HepG2 (cell line): ENCODE data around the gene WDR20. TPM values are rescaled to one million over a fixed set of nuclear protein-coding genes. Genes with fewer than 3 reads are reported as not detected.

Experiments used
- AHDC1 ChIP-seq: sonication (generic); formaldehyde crosslinking; IDR thresholded peaks from 2 replicates; pipeline ENCODE4 v1.5.1; 2020; ENCODE audit warnings: mild to moderate bottlenecking, missing genetic modification reagents, borderline replicate concordance
- CC2D1A ChIP-seq: sonication (generic); formaldehyde crosslinking; IDR thresholded peaks from 2 replicates; pipeline ENCODE4 v1.8.1; 2023; ENCODE audit warnings: mild to moderate bottlenecking, missing genetic modification reagents
- GATAD1 ChIP-seq: IDR thresholded peaks from 2 replicates; pipeline ENCODE4 v1.6.1; 2016; ENCODE audit warnings: missing genetic modification reagents, missing compliant biosample characterization
- GLI4 ChIP-seq: sonication (generic); formaldehyde crosslinking; IDR thresholded peaks from 2 replicates; pipeline ENCODE4 v1.5.1; 2020; ENCODE audit warnings: missing genetic modification reagents, mild to moderate bottlenecking, moderate library complexity, borderline replicate concordance
- HNRNPLL ChIP-seq: fragments of 200-400 bp; formaldehyde crosslinking; IDR thresholded peaks from 2 replicates; pipeline ENCODE4 v1.6.1; 2017; ENCODE audit warnings: mild to moderate bottlenecking, low read depth, low read length; ENCODE audit not compliant: poor library complexity, severe bottlenecking
- IKZF1 ChIP-seq: fragments of 450-650 bp; IDR thresholded peaks from 2 replicates; pipeline ENCODE4 v1.7.1; 2016
- JDP2 ChIP-seq: sonication (generic); formaldehyde crosslinking; IDR thresholded peaks from 2 replicates; pipeline ENCODE4 v1.8.1; 2022; ENCODE audit warnings: missing genetic modification reagents, borderline replicate concordance
- KDM5B ChIP-seq: sonication (generic); formaldehyde crosslinking; IDR thresholded peaks from 2 replicates; pipeline ENCODE4 v1.4.0; 2020; ENCODE audit warnings: missing genetic modification reagents, mild to moderate bottlenecking, borderline replicate concordance
- LRRFIP1 ChIP-seq: sonication (generic); formaldehyde crosslinking; conservative IDR thresholded peaks from 2 replicates; pipeline ENCODE4 v1.4.0; 2020; ENCODE audit warnings: missing genetic modification reagents
- MEIS2 ChIP-seq: sonication (generic); formaldehyde crosslinking; IDR thresholded peaks from 2 replicates; pipeline ENCODE4 v1.9.0; 2021; ENCODE audit warnings: mild to moderate bottlenecking, missing genetic modification reagents
- MTA1 ChIP-seq: sonication (generic); formaldehyde crosslinking; IDR thresholded peaks from 2 replicates; pipeline ENCODE4 v1.4.0; 2020; ENCODE audit warnings: missing genetic modification reagents, mild to moderate bottlenecking, borderline replicate concordance
- MXD4 ChIP-seq: IDR thresholded peaks from 2 replicates; pipeline ENCODE4 v1.6.1; 2016; ENCODE audit warnings: mild to moderate bottlenecking, missing biosample characterization, missing genetic modification reagents
- NKX3-1 ChIP-seq: sonication (generic); formaldehyde crosslinking; IDR thresholded peaks from 2 replicates; pipeline ENCODE4 v1.5.0; 2020; ENCODE audit warnings: missing genetic modification reagents
- RARG ChIP-seq: sonication (generic); formaldehyde crosslinking; IDR thresholded peaks from 2 replicates; pipeline ENCODE4 v1.4.0; 2020; ENCODE audit warnings: low read depth, mild to moderate bottlenecking, missing genetic modification reagents
- SIN3B ChIP-seq: fragments of 150-350 bp; IDR thresholded peaks from 2 replicates; pipeline ENCODE4 v1.6.1; 2014; ENCODE audit warnings: low read length
- SNAPC2 ChIP-seq: sonication (generic); formaldehyde crosslinking; IDR thresholded peaks from 2 replicates; pipeline ENCODE4 v1.8.1; 2022; ENCODE audit warnings: mild to moderate bottlenecking, missing genetic modification reagents
- STAG1 ChIP-seq: sonication (generic); formaldehyde crosslinking; IDR thresholded peaks from 2 replicates; pipeline ENCODE4 v1.4.0; 2020; ENCODE audit warnings: missing genetic modification reagents
- YEATS4 ChIP-seq: sonication (generic); formaldehyde crosslinking; IDR thresholded peaks from 2 replicates; pipeline ENCODE4 v1.4.0; 2020; ENCODE audit warnings: missing genetic modification reagents, borderline replicate concordance
- ZFX ChIP-seq: sonication (generic); formaldehyde crosslinking; IDR thresholded peaks from 2 replicates; pipeline ENCODE4 v1.4.0; 2020; ENCODE audit warnings: mild to moderate bottlenecking, low read depth, missing genetic modification reagents, moderate library complexity
- ZFY ChIP-seq: sonication (generic); formaldehyde crosslinking; IDR thresholded peaks from 2 replicates; pipeline ENCODE4 v1.4.0; 2020; ENCODE audit warnings: missing genetic modification reagents
- ZNF44 ChIP-seq: sonication (generic); formaldehyde crosslinking; IDR thresholded peaks from 2 replicates; pipeline ENCODE4 v1.5.1; 2020; ENCODE audit warnings: mild to moderate bottlenecking, missing genetic modification reagents
- ZNF460 ChIP-seq: sonication (generic); formaldehyde crosslinking; IDR thresholded peaks from 2 replicates; pipeline ENCODE4 v1.5.1; 2020; ENCODE audit warnings: missing genetic modification reagents, mild to moderate bottlenecking, borderline replicate concordance
- ZNF790 ChIP-seq: sonication (generic); formaldehyde crosslinking; IDR thresholded peaks from 2 replicates; pipeline ENCODE4 v1.8.0; 2022; ENCODE audit warnings: missing genetic modification reagents, mild to moderate bottlenecking, borderline replicate concordance
- polyA plus RNA-seq, 8 experiments: library from polyadenylated mRNA; depleted of rRNA in 3 of 8; stranded (reverse) in 7 of 8; unstranded in 1 of 8; fragments of >200 nt; fragmentation: Illumina TruSeq in 4 of 8; extraction: Trizol in 4 of 8; gene quantifications; 2 replicates each; pipeline versions ENCODE4 v1.2.1 to v1.2.3, GENCODE V29; 2011 to 2016; ENCODE audit warnings: low read depth in 4 of 8, missing spikeins in 1 of 8, mixed read lengths in 1 of 8; ENCODE audit not compliant: insufficient read depth in 1 of 8
- total RNA-seq, 5 experiments: library from RNA; depleted of rRNA; stranded (reverse); fragments of >200 nt; fragmentation: Illumina TruSeq; extraction: Trizol; gene quantifications; 2 replicates each; pipeline ENCODE4 v1.2.3, GENCODE V29; 2016; ENCODE audit warnings: low read depth in 1 of 5

The WDR20 gene
- total and polyA plus RNA-seq, 2 of the 13 experiments (the other 11 are each of a cell fraction or from before 2014, with no cell fraction given): 10.4 to 23.2 TPM

- TF ChIP-seq AHDC1: 0 out of 2 replicates have a peak, but pooled peaks have one; percentile 15
- peak; percentile 79; the same call in 1 of the 2 replicates for TF ChIP-seq ZNF790 (CRISPR knock-in tag)
- no peak; the same call in 1 of the 2 replicates for TF ChIP-seq MEIS2 (CRISPR knock-in tag)
- TF ChIP-seq MTA1 (CRISPR knock-in tag): no peak
- 0 out of 2 replicates have a peak, but pooled peaks have one; percentile 24 for TF ChIP-seq KDM5B
- no peak; the same call in 1 of the 2 replicates for TF ChIP-seq YEATS4 (CRISPR knock-in tag)
- 0 out of 2 replicates have a peak, but pooled peaks have one; percentile 39 for TF ChIP-seq SNAPC2
- no peak for TF ChIP-seq ZNF44 (CRISPR knock-in tag)
- no peak for TF ChIP-seq MXD4 (CRISPR knock-in tag)
- TF ChIP-seq NKX3-1 (CRISPR knock-in tag): no peak
- 0 out of 2 replicates have a peak, but pooled peaks have one; percentile 9 for TF ChIP-seq ZFX (CRISPR knock-in tag)
- peak; percentile 36; the same call in 1 of the 2 replicates for TF ChIP-seq ZFY (CRISPR knock-in tag)
- no peak for TF ChIP-seq RARG (CRISPR knock-in tag)
- TF ChIP-seq STAG1 (CRISPR knock-in tag): no peak
- no peak for TF ChIP-seq GATAD1
- TF ChIP-seq IKZF1: no peak
- 0 out of 2 replicates have a peak, but pooled peaks have one; percentile 11 for TF ChIP-seq GLI4 (CRISPR knock-in tag)
- TF ChIP-seq JDP2 (CRISPR knock-in tag): no peak
- TF ChIP-seq HNRNPLL: no peak
- TF ChIP-seq CC2D1A (CRISPR knock-in tag): no peak
- TF ChIP-seq LRRFIP1 (CRISPR knock-in tag): no peak
- no peak for TF ChIP-seq ZNF460 (CRISPR knock-in tag)
- TF ChIP-seq SIN3B: no peak
These were observed 491 bp downstream of the WDR20 start (continued) for GRCh38 chr14:102140027-102140749.
